Stimulated activated CD4-positive, alpha-beta T cell treated with anti-CD3 and anti-CD28 coated beads, Interleukin-2, amount 100 ng/mL, for 4 hours (primary cell): ENCODE data around the gene MRFAP1.
"Not testable (repeated sequence)": the region's sequence is repeated elsewhere in the genome, so short reads cannot be mapped to it uniquely, and the experiment has no call there.

Experiments used
- DNase-seq: peaks from one replicate; pipeline ENCODE4 v3.0.0-alpha.2; 2020; ENCODE audit warnings: low read depth

The MRFAP1 gene

DNA sequence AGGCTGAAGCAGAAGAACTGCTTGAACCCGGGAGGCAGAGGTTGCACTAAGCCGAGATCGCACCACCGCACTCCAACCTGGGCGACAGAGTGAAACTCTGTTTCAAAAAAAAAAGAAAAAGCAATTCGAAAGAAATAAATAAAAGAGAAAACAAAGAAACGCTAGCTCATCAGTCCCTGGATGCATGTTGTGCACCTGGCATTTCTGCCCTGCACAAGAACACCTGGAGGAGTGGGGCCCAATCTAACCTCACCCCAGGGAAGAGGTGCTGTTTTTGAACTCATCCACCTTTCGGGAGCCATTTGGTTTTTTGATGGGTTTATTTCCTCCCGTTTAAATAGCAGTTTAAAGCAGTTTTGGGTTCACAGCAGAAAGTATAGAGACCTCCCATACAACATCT lies 5.7 kb upstream of the MRFAP1 start:
- no peak for DNase-seq

DNA sequence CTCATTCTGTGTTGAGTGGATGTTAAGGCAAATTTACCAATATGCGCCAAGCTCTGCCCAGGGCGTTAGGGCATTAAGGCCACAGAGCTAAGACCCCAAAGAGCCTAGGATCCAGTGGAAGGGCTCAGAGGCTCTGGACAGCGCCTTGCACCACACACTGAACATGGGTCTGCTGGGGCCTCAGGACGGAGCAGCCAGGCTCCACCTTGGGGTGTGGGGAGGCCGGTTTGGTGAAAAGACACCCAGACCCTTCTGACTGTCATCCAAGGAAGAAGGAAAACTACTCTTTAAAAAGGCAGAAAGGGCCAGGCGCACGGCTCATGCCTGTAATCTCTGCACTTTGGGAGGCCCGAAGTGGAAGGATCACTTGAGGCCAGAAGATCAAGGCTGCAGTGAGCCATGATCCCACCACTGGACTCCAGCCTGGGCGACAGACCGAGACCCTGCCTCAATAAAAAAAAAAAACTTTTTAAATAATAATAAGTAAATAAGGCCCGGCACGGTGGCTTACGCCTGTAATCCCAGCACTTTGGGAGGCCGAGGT lies 1.3 kb upstream of the MRFAP1 start:
- no peak for DNase-seq

DNA sequence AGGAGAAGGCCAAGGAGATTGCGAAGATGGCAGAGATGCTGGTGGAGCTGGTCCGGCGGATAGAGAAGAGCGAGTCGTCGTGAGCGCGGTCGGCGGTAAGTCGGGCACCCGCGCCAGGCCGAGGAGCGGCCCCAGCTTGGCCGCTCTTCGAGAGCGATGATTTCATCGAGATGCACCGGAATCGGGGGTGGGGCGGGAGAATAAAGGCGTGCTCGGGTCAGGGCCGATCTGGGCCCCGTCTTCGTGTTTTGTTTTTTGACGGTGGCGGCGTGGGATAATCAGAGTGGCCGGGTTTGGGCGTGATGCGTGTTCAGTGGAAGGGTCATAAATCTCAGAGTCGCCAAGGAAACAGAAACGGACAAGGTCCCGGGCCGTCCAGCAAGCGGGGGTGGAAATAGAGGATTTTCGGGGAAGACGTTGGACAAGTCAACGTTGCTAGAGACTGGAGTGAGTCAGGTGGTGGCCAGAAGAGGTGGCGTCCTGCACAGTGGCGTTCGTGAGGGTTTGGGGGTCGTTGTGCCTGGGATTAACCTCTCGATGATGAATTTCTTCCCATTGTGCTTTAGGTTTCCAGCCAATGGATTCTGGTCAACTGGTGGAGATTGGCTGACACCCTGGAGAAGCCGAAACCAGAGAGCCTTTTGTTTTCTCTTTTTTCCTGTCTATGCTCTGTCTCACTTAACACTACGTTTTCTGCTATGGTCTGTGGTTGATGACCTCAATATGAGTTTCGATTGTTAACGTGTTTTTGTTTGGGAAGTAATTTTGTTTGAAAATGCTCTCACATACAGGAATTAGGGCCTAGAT lies 882 bp downstream of the MRFAP1 start:
- DNase-seq = peak; percentile 28

DNA sequence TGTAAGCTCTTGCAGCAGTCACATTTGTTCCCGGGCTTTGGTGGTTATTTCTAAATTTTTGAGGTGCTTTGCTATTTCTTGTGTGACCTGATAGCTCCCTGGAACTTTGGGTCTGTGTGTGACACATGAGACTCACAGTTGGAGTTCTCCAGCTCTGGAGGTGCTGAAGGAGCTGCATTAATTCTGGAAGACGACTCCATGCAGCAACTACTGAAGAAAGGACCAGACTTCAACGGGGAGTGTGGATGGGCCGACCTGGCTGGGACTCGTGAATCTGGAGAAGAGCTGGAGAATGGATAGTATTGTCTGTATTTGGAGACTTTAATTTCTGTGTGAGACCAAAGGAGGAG lies 1.5 kb downstream of the MRFAP1 start:
- no peak for DNase-seq

DNA sequence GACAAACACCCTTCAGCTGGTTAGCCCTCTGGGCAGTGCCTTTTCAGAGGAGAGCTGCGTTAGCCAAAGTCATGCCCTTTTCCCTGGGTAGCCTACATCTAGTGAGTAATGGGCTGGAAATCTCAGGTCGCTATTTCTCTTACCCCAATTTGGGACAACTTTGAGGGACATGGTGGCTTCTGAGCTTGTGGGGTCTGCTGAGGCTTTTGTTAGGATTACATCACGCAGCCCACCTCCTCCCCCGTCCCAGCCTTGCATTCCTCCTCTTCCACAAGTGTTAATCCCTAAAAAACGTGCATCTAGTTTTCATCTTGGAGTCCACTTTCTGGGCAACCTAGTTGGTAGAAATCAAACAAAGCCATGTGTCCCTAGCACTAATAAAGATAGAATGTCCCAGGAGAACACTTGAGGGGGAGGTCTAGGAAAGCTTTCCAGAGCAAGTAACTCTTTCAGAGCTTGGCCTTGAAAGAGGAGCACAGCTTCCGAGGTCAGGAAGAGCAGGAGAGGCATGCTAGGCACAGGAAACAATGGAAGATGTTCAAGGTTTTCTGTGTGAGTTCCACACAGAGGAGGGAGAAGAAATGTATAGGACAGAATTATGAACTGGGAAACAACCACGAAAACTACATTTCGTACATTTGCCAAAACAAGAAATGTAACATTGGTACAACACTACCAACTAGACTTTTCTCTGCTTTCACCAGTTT lies 2.8 kb downstream of the MRFAP1 start:
- DNase-seq = no peak

DNA sequence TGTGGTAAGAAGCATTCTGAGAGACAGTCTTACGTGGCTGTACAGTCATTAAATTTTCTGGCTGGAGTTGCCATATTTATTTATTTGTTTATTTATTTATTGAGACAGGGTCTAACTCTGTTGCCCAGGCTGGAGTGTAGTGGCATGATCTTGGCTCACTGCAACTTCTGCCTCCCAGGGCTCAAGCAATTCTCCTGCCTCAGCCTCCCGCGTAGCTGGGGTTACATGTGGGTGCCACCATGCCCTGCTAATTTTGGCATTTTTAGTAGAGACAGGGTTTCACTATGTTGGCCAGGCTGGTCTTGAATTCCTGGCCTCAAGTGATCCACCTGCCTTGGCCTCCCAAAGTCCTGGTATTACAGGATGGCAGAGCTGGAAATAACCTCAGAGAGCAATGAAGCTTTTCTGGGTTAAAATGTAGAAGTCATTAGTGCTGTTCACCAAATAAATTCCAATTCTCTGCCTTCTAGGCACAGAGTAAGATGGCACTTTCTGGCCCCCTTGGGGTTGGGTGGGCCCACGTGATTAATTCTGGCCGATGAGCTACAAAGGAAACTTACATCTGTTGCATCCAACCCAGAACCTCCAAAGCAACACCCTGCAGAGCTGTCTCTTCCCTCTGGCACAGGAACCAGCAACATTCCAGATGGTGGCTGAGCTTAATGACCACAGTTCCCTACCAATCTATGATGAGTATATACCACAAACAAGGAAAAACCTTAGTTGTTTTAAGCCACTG lies 4.5 kb downstream of the MRFAP1 start:
- no peak for DNase-seq

DNA sequence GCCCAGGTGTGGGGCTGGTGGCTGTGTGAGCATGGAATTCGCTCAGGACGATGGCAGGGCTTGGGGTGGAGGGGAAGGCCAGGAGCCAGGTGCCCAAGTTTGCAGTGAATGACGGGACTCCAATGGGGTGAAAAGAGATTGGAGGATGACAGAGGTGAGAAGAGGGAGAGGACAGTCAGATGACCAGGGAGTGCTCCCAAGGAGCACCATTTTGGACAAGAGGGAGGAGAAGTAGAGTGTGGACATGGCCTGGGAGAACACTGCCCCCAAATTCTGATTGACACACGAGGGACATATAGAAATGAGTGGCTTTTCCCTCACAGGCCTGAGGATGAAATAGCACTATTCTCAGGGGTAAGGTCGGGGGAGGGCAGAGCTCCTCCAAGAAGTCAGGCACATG lies 6.7 kb downstream of the MRFAP1 start:
- no peak for DNase-seq

DNA sequence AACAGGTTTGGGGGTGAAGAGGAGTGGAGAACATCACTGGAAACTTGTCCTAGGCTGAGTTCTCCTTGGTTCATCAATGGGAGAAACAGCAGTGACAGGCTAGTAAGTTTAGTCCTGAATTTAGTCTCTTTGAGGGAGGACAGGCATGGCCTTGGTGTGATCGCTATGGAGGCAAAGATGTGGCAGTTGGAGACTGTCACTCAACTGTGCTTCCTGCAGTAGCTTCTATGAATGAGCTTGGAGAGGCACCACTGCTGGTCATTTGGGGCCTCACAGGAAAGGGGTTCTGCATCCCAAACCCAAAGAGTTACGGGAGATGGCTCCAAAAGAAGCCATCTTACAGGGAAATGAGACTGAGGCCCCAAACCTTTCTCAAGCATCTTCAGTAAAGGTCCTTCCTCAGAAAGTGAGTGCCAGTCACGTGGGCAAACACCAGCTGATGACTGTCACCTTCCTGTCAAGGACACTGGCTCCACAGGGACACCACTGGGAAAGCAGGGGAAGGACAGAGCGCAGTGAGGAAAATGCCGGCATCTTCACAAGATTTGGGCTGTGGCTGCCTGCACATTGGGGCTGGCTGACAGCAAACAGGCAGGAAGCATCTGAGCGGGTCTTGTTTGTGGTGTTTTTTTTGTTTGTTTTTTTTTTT lies 7.2 kb downstream of the MRFAP1 start:
- no peak for DNase-seq

DNA sequence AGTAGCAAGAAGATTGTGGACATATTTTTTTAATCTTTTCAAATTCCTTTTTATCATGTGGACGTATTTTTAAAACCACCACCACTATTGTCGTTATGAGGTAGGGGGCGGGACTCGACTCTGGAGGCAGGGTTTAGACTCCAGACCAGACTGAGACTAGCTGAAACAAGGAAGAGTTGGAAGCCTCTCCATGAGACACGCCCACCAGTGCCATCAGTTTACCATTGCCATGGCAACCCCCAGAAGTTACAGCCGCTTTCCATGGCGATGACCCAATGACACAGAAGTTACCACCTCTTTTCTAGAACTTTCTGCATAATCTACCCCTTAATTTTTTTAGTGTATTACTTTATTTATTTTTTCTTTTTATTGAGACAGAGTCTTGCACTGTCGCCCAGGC lies 8.7 kb downstream of the MRFAP1 start:
- no peak for DNase-seq

DNA sequence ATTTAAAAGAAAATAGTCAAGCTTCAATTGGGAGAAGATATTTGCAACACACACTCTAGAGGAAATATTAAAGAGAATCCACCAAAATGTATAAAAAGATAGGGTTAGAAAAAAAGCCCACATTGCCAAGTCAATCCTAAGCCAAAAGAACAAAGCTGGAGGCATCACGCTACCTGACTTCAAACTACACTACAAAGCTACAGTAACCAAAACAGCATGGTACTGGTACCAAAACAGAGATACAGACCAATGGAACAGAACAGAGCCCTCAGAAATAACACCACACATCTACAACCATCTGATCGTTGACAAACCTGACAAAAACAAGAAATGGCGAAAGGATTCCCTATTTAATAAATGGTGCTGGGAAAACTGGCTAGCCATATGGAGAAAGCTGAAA lies 13.7 kb downstream of the MRFAP1 start:
- DNase-seq = not testable (repeated sequence)

DNA sequence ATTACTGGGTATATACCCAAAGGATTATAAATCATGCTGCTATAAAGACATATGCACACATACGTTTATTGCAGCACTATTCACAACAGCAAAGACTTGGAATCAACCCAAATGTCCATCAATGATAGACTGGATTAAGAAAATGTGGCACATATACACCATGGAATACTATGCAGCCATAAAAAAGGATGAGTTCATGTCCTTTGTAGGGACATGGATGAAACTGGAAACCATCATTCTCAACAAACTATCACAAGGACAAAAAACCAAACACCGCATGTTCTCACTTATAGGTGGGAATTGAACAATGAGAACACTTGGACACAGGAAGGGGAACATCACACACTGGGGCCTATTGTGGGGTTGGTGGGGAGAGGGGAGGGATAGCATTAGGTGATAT lies 14.8 kb downstream of the MRFAP1 start:
- DNase-seq = not testable (repeated sequence)

DNA sequence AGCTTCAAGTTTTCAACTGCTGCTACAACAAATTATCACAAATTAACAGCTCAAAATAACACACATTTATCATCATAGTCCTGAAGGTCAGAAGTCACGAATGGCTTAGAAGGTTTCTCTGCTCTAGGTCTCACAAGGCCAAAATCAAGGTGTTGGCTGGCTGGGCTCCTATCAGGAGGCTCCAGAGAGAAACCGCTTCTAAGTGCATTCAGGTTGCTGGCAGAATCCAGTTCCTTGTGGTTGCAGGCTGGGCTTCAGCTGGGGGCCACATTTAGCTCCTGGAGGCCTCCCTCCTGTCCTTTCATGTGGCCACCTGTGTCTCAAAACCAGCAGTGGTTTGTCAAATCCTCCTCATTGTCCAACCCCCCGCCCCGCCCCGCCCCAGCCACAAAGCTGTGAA lies 15.4 kb downstream of the MRFAP1 start:
- no peak for DNase-seq

DNA sequence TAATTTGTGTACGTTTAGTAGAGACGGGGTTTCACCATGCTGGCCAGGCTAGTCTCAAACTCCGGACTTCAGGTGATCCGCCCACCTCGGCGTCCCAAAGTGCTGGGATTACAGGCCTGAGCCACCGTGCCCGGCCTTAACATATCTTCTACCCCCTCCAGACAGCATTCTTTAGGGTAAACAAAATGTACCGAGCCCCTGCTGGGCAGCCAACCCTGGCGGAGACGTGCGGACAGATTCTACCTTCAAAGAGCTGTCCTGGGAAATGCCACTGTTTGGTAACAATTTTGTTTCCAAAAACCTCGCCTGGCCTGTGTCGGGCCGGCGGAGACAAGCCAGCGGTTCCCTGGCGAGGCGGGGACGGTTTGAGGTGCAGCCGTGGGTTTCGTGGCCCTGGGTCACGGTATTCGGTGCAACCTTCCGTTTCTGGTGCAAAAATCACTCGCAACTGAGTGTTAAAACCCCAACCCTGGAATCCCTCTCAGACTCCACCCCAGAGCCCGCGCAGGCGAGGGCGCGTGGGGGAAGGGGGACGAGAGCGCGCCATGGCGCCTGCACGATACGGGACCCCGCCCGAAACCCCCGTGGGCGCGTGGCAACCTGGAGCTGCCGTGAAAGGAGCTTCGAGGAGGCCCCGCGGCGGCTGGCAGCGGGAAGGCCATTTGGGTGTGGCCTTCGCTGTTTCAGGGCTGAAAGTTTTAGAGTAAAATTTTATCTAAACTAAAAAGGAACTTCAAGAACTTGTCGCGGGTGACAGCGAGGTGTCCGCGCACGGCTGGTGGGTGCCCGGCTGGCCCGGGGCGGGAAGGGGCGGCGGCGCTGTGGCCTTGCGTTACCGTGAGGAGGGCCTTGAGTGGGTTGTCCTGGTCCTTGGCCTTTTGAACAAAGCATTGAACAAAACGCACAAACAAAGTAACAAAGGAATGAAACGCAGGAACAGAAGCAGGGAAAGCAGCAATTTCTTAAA lies 17.0 kb downstream of the MRFAP1 start:
- no peak for DNase-seq

DNA sequence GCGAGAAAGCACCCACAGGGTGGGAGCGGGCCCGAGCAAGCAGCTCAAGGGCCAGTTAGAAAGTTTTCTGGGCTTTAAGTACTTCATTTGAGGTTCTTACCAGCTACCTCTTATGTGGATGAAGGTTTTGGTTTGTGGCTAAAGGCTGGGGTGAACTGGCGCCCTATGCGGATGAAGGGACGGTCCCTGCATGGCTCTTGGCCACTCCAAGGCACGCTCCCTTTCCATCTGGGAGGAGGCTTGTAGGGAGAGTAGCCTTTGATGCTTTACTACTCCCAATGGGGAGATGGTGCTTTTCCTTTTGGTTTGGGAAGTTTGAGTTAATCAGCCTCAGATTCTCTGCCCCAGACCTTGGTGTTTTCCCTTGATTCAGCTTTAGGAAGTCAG lies 17.7 kb downstream of the MRFAP1 start:
- no peak for DNase-seq

DNA sequence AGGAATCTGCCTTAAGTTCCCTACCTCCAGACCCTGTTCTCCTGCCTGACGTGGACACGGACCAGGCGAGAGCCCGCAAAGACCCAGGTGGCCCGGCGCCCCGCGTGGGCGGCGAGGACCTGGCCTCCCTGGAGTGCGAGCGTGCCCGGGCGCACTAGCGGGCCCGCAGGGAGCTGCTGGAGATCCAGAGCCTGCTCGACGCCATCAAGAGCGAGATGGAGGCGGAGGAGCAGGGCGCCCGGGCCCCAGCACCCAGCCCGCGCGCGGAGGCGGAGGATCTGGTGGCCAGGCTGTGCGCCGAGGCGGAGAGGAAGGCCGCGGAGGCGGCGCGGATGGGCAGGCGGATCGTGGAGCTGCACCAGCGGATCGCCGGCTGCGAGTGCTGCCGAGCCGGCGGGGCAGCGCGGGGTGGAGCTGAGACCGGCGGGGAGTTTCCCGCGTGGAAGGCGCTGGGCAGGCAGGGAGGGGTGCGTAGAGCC lies 18.2 kb downstream of the MRFAP1 start:
- peak; percentile 43 for DNase-seq

DNA sequence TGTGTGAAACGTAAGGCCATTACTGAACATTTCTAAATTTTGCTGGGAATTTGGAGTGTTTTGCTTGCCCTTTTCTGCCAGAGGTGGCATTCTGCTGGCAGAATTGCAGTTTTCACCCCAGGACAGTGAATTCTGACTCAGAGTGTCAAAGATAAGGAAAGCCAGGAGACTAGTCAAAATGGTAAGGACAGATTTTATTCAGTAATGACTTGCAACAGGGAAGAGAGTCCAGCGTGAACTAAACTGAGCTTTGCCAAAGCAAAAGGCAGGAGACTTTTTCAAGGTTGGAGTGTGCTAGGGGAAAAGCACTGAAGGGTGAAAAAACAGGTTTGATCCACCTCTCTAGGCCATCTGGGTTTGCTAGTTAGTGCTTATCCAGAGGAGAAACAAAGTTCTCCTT lies 19.4 kb downstream of the MRFAP1 start:
- no peak for DNase-seq

DNA sequence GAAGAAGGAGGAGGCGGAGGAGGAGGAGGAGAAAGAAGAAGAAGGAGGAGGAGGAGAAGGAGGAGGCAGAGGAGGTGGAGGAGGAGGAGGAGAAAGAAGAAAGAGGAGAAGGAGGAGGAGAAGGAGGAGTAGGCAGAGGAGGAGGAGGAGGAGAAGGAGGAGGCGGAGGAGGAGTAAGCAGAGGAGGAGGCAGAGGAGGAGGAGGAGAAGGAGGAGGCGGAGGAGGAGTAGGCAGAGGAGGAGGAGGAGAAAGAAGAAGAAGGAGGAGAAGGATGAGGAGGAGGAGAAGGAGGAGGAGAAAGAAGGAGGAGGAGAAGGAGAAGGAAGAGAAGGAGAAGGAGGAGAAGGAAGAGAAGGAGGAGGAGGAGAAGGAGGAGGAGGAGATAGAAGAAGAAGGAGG lies 19.9 kb downstream of the MRFAP1 start:
- no peak for DNase-seq

DNA sequence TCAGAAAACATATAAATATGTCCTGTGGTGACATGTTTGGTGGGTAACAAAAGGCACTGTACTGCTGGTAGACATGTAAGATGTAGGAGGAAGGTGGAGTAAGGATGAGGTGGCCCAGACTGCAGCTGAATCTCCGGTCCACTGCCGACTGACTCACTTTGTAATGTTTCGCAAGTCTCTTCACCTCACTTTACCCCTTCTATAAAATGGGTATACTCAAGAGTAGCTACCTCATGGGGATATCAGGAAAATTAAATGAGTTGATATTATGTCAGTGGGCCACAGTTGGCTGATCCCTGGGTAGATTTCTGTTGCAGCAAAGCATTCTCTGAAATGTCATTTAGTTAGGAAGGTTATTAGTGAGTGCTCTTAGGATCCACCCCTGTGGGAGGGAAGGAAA lies 22.1 kb downstream of the MRFAP1 start:
- DNase-seq = no peak

DNA sequence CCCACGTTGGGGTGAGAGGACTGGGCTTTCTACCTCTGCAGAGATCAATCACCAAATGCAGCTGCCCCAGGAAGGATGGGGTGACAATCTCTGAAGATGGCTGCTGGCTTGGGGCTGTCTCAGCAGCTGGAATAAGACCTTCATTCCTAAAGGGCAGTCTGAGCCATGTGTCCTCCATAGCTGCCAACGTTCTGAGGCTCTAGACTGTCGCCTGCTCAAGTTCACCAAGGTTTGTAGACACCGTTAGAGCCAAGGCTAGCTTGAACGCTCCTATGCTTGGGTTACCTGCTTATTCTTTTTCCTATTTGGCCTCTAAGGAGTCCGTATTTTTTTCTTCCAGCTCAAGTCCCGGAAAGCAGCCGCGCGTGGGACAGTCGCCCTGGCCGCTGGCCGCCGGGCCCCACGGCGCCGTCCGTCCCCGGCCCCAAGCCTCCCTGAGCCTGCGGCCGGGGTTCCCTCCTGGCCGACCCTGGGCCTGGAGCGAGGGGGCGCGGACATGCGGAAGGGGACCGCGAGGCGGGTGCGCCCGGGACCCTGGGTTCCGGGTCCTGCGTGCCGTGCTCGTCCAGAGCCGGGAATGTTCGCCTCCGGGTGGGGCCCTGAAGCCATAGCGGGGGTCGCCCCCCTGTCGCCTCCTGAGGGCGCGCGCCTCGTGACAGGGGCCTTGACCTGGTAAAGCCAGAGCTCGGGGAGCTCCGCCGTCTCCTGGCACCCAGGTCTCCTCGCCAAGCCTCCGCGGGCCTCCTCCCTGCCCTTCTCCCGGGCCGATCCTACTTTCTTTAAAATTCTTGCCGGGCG lies 23.3 kb downstream of the MRFAP1 start:
- no peak for DNase-seq

DNA sequence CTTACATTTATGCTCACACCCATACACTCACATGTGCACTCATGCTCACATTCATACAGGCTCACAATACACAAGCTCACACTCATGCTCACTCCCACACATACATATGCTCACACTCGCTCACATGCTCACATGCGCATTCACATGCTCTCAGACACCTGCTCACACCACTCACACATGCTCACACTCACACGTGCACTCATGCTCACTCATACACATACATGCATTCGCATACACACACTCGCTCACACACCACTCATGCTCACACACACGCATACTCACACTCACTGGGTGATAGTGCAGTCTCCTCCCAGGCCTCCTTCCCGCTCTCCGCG lies 24.8 kb downstream of the MRFAP1 start:
- no peak for DNase-seq
